WI38 (cell line): Measurements from ENCODE around the gene TOMM7.
"Not testable (repeated sequence)": the region's sequence is repeated elsewhere in the genome, so short reads cannot be mapped to it uniquely, and the experiment has no call there.

ENCODE experiments used
- H3K4me3 ChIP-seq: 2 replicates; pipeline ENCODE4 v1.5.1; 2011; ENCODE audit warnings: low read depth, mild to moderate bottlenecking, control low read depth, low read length
- CTCF ChIP-seq: IDR thresholded peaks from 2 replicates; pipeline ENCODE4 v1.5.1; 2012; ENCODE audit warnings: low read depth, mild to moderate bottlenecking, control low read depth, low read length

TOMM7 gene

DNA sequence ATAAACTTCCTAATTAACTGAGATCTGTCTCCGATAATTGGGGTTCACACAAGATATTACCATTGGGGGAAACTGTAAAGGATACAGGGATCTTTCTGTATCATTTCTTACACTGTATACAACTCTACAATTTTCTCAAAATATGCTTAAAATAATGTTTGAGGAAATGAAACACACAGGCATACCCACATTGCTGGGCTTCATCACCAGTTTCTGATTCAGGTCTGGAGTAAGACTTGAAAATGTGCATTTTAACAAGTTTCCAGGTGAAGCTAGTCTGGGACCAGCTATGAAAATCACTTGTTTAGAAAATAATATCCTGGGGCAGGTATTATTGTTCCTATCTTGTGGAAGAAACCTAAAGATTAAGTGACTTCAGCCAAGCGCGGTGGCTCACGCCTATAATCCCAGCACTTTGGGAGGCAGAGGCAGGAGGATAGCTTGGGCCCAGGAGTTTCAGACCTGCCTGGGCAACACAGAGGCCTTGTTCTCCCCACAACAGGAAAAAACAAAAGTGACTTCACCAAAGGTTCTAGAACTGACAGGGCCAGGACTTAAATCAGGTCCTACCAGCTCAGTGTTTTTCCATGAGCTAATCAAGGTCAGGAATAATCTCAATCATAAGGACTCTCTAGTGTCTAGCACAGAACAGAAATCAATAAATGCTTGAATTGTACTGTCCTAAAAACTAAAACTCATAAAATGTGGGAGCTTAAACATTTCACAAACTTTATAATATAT lies 12.6 kb downstream of the TOMM7 start:
- no peak overlapping the region for H3K4me3 ChIP-seq
- TF ChIP-seq CTCF: no peak

GRCh38 chr7:22808140-22808539 lies 14.5 kb downstream of the TOMM7 start:
- TF ChIP-seq CTCF: no peak

GRCh38 chr7:22806752-22807151 lies 15.9 kb downstream of the TOMM7 start:
- no peak for TF ChIP-seq CTCF
- H3K4me3 ChIP-seq: no peak overlapping the region

More at GRCh38 chr7:22808140-22808539, 14.5 kb downstream of the TOMM7 start:
- no peak overlapping the region for H3K4me3 ChIP-seq

- H3K4me3 ChIP-seq: no peak overlapping the region
- no peak for TF ChIP-seq CTCF
Observed at GRCh38 chr7:22805227-22805626, 17.4 kb downstream of the TOMM7 start.

DNA sequence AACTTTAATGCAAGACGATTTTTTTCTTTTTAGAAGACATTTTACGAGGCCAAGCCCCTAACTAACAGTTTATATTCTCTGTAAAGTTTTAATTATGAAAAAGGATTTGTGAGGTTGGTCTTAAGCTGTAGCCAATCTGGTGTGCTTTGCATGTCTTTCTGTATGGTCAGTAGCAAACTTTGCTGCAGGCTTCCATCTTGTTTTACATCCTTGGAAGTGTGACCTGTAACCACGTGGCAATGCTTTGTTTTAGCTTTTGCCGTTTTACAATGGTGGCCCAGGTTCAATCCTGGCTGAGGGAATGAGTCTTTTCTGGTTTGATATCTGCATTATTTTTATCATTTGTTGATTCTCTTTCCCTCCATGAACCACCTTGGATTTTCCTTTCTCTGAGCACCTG lies 19.8 kb downstream of the TOMM7 start:
- H3K4me3 ChIP-seq: not testable (repeated sequence)

DNA sequence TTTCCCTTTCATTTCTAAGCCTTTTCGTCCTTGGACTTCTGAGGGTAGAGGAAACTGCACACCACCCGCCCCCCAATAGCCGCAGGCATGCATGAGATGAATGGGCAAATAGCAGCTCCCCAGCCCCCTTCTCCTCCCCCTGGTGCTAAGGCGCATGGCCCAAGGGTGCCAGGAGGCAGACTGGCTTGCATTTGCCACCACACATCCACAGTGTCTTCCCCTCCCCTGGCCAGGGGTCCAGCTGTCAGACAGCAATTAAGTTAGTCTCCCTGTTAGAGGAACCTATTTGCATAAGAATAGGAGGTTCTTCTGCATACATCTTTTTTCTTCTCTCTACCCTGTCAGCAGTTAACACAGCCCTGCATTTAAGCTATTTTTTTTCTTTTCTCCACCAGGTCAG lies 20.2 kb downstream of the TOMM7 start:
- H3K4me3 ChIP-seq: no peak overlapping the region
- no peak for TF ChIP-seq CTCF

- H3K4me3 ChIP-seq: no peak overlapping the region
- no peak for TF ChIP-seq CTCF
Observed at GRCh38 chr7:22801912-22802311, 20.7 kb downstream of the TOMM7 start.

DNA sequence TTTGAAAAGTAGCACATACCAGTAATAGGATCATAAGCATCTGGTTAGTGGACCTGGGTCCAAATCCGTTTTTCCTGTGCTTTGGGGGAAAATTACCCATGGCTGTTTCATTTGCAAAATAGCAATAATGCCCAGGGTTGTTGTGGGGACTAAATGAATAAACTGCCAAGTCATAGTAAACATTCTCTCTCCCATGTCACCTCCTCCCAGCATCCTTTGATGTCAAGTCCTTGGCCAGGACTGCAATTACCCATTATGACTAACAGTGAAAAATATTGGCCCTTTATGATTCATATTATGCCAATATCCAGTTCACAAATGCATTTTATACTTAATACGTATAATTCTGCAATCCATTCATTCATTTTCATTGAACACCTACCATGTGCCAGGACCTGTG lies 23.0 kb downstream of the TOMM7 start:
- no peak overlapping the region for H3K4me3 ChIP-seq
- no peak for TF ChIP-seq CTCF
